GM19025 (cell line): ENCODE measurements around the gene ARSB.
"Not testable (repeated sequence)": the region's sequence is repeated elsewhere in the genome, so short reads cannot be mapped to it uniquely, and the experiment has no call there.

Experiments used
- ATAC-seq: cut with Tn5 transposase; IDR thresholded peaks from one replicate; pipeline ENCODE4 v1.9.1; 2021; ENCODE audit warnings: mild to moderate bottlenecking, low read depth, moderate library complexity; ENCODE audit not compliant: unreplicated experiment

Gene ARSB

GRCh38 chr5:78734950-78735349 lies 250.2 kb downstream of the ARSB start:
- no peak for ATAC-seq

GRCh38 chr5:78734094-78734845 lies 250.8 kb downstream of the ARSB start:
- ATAC-seq, result no peak

- ATAC-seq, result not testable (repeated sequence)
Measured at GRCh38 chr5:78732721-78733120, 252.4 kb downstream of the ARSB start.

- no peak for ATAC-seq
Measured at GRCh38 chr5:78731884-78732283, 253.2 kb downstream of the ARSB start.

- ATAC-seq, result no peak
Measured at GRCh38 chr5:78730300-78731094, 254.6 kb downstream of the ARSB start.

- peak; percentile 78 for ATAC-seq
Measured at GRCh38 chr5:78727786-78728761, 257.0 kb downstream of the ARSB start.
